Ishikawa (cell line): ENCODE results near the gene P2RX4.

Experiments used
- CEBPB ChIP-seq: IDR thresholded peaks from 2 replicates; pipeline ENCODE4 v1.6.1; 2012
- CREB1 ChIP-seq: IDR thresholded peaks from 2 replicates; pipeline ENCODE4 v1.6.1; 2012; ENCODE audit warnings: low read depth
- EGR1 ChIP-seq: IDR thresholded peaks from 2 replicates; pipeline ENCODE4 v1.6.1; 2012
- EP300 ChIP-seq: IDR thresholded peaks from 2 replicates; pipeline ENCODE4 v1.6.1; 2012; ENCODE audit warnings: borderline replicate concordance
- FOXM1 ChIP-seq: IDR thresholded peaks from 2 replicates; pipeline ENCODE4 v1.6.1; 2012; ENCODE audit warnings: low read depth, borderline replicate concordance
- MAX ChIP-seq: IDR thresholded peaks from 2 replicates; pipeline ENCODE4 v1.6.1; 2012
- NFIC ChIP-seq: IDR thresholded peaks from 2 replicates; pipeline ENCODE4 v1.6.1; 2012
- RAD21 ChIP-seq: IDR thresholded peaks from 2 replicates; pipeline ENCODE4 v1.6.1; 2012; ENCODE audit warnings: low read depth
- REST ChIP-seq: IDR thresholded peaks from 2 replicates; pipeline ENCODE4 v1.6.1; 2012; ENCODE audit warnings: low read depth, mild to moderate bottlenecking
- TAF1 ChIP-seq: IDR thresholded peaks from 2 replicates; pipeline ENCODE4 v1.6.1; 2012; ENCODE audit warnings: low read depth, mild to moderate bottlenecking
- TCF12 ChIP-seq: IDR thresholded peaks from 2 replicates; pipeline ENCODE4 v1.6.1; 2012; ENCODE audit warnings: low read depth
- TEAD4 ChIP-seq: IDR thresholded peaks from 2 replicates; pipeline ENCODE4 v1.6.1; 2012
- USF1 ChIP-seq: IDR thresholded peaks from 2 replicates; pipeline ENCODE4 v1.6.1; 2012
- YY1 ChIP-seq: IDR thresholded peaks from 2 replicates; pipeline ENCODE4 v1.6.1; 2012; ENCODE audit warnings: low read depth
- ZBTB7A ChIP-seq: IDR thresholded peaks from 2 replicates; pipeline ENCODE4 v1.6.1; 2012; ENCODE audit warnings: low read depth

The P2RX4 gene

GRCh38 chr12:121198949-121199348 is 11.0 kb upstream of the P2RX4 start:
- TF ChIP-seq EP300 = no peak
- no peak for TF ChIP-seq CEBPB
- TF ChIP-seq MAX = no peak
- TF ChIP-seq USF1 = no peak
- no peak for TF ChIP-seq REST
- TF ChIP-seq CREB1 = no peak
- no peak for TF ChIP-seq ZBTB7A
- no peak for TF ChIP-seq RAD21
- TF ChIP-seq TAF1 = no peak
- no peak for TF ChIP-seq YY1
- TF ChIP-seq NFIC = no peak
- TF ChIP-seq TEAD4 = no peak
- TF ChIP-seq EGR1 = no peak
- no peak for TF ChIP-seq TCF12
- TF ChIP-seq FOXM1 = no peak

GRCh38 chr12:121202407-121203355 is 7.2 kb upstream of the P2RX4 start:
- TF ChIP-seq EGR1 = no peak
- no peak for TF ChIP-seq MAX
- TF ChIP-seq EP300 = no peak

GRCh38 chr12:121203482-121203881 is 6.4 kb upstream of the P2RX4 start:
- no peak for TF ChIP-seq TAF1
- no peak for TF ChIP-seq TEAD4
- TF ChIP-seq YY1 = no peak
- TF ChIP-seq CREB1 = no peak
- no peak for TF ChIP-seq ZBTB7A
- no peak for TF ChIP-seq FOXM1
- TF ChIP-seq REST = no peak
- no peak for TF ChIP-seq EGR1
- no peak for TF ChIP-seq USF1
- no peak for TF ChIP-seq CEBPB
- no peak for TF ChIP-seq NFIC

GRCh38 chr12:121205491-121205890 is 4.4 kb upstream of the P2RX4 start:
- TF ChIP-seq MAX (no peak), TAF1 (no peak), CREB1 (no peak), CEBPB (no peak), FOXM1 (no peak), TCF12 (no peak), TEAD4 (no peak), USF1 (no peak), EGR1 (no peak), RAD21 (no peak), REST (no peak), YY1 (no peak), ZBTB7A (no peak), EP300 (no peak), NFIC (no peak)
